ENCODE data around the gene KLHL29.

GRCh38 chr2:23478087-23478932 lies 93.3 kb downstream of the KLHL29 start:
- TF ChIP-seq CTCF (conservative IDR thresholded peaks at IDR 0.05; ENCODE audit: low read depth, low read length) (no peak), EZH2 (IDR thresholded peaks at IDR 0.05; ENCODE audit: borderline replicate concordance, low read depth, low read length, poor library complexity, severe bottlenecking) (no peak)
